Stimulated activated CD4-positive, alpha-beta T cell treated with anti-CD3 and anti-CD28 coated beads, TNF-alpha, amount 100 ng/mL, for 4 hours (primary cell): ENCODE data around the gene ANK3.

Source experiments
- DNase-seq, 3 experiments: peaks; one replicate each; pipeline ENCODE4 v3.0.0-alpha.2; 2020; ENCODE audit warnings: low read depth in 3 of 3

The ANK3 gene

GRCh38 chr10:60343254-60343653 lies 46.4 kb downstream of the ANK3 start:
- no peak for DNase-seq

GRCh38 chr10:60341969-60342368 lies 47.7 kb downstream of the ANK3 start:
- DNase-seq, result no peak

GRCh38 chr10:60340973-60341372 lies 48.7 kb downstream of the ANK3 start:
- DNase-seq, result no peak

GRCh38 chr10:60339757-60340156 lies 49.9 kb downstream of the ANK3 start:
- DNase-seq, result no peak

- no peak for DNase-seq
Measured at GRCh38 chr10:60338786-60339185, 50.9 kb downstream of the ANK3 start.

- DNase-seq, result no peak
Measured at GRCh38 chr10:60338002-60338564, 51.6 kb downstream of the ANK3 start.

- DNase-seq, result no peak
Measured at GRCh38 chr10:60336901-60337630, 52.6 kb downstream of the ANK3 start.

- DNase-seq, result no peak
Measured at GRCh38 chr10:60335708-60336107, 54.0 kb downstream of the ANK3 start.

- DNase-seq, result no peak
Measured at GRCh38 chr10:60334991-60335390, 54.7 kb downstream of the ANK3 start.

- no peak for DNase-seq
Measured at GRCh38 chr10:60332371-60332770, 57.3 kb downstream of the ANK3 start.

GRCh38 chr10:60331886-60332285 lies 57.8 kb downstream of the ANK3 start:
- DNase-seq, result no peak

- DNase-seq, result no peak
Measured at GRCh38 chr10:60323162-60323561, 66.5 kb downstream of the ANK3 start.

GRCh38 chr10:60320666-60321065 lies 69.0 kb downstream of the ANK3 start:
- DNase-seq, result no peak

- no peak for DNase-seq
Measured at GRCh38 chr10:60316029-60316428, 73.6 kb downstream of the ANK3 start.

- no peak for DNase-seq
Measured at GRCh38 chr10:60315311-60315710, 74.4 kb downstream of the ANK3 start.

- no peak for DNase-seq
Measured at GRCh38 chr10:60314069-60314940, 75.4 kb downstream of the ANK3 start.

- no peak for DNase-seq
Measured at GRCh38 chr10:60313589-60313952, 76.1 kb downstream of the ANK3 start.

- DNase-seq, result no peak
Measured at GRCh38 chr10:60312818-60313588, 76.7 kb downstream of the ANK3 start.

- DNase-seq, result no peak
Measured at GRCh38 chr10:60311821-60312220, 77.9 kb downstream of the ANK3 start.

GRCh38 chr10:60310740-60311139 lies 78.9 kb downstream of the ANK3 start:
- no peak for DNase-seq

- no peak for DNase-seq
Measured at GRCh38 chr10:60309891-60310290, 79.8 kb downstream of the ANK3 start.

GRCh38 chr10:60309371-60309770 lies 80.3 kb downstream of the ANK3 start:
- no peak for DNase-seq
